NCI-H748 treated with DMSO at 0.1 percent for 48 hours (cell line): ENCODE results near the gene OR4B1.
A peak's percentile ranks its signal among the peaks of the same experiment; 100 is the strongest.
"Not testable (repeated sequence)": the region's sequence is repeated elsewhere in the genome, so short reads cannot be mapped to it uniquely, and the experiment has no call there.

Experiments used
- DNase-seq: peaks from one replicate; lab custom pipeline; 2025; lab: John Stamatoyannopoulos, UW

OR4B1 gene, protein sequence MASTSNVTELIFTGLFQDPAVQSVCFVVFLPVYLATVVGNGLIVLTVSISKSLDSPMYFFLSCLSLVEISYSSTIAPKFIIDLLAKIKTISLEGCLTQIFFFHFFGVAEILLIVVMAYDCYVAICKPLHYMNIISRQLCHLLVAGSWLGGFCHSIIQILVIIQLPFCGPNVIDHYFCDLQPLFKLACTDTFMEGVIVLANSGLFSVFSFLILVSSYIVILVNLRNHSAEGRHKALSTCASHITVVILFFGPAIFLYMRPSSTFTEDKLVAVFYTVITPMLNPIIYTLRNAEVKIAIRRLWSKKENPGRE

DNA sequence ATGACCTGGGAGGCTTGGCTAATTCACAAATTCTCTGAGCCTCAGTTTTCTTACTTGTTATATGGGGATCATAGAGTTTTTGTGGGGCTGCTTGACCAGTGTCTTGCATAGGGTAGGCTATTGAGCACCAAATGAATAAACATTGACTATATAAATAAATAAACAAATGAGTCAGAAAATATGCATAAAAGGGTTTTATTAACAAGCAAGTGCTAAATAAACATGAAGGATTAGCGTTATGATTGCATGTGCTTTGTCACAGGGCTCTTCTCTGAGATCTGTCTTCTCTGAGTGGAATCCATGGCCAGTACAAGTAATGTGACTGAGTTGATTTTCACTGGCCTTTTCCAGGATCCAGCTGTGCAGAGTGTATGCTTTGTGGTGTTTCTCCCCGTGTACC, at the start of gene OR4B1:
OR4B1 (plus strand) TSS at position 301 of the 400 bp plus-strand sequence; CDS start at position 301, 0 bp downstream.
- DNase-seq = no peak

DNA sequence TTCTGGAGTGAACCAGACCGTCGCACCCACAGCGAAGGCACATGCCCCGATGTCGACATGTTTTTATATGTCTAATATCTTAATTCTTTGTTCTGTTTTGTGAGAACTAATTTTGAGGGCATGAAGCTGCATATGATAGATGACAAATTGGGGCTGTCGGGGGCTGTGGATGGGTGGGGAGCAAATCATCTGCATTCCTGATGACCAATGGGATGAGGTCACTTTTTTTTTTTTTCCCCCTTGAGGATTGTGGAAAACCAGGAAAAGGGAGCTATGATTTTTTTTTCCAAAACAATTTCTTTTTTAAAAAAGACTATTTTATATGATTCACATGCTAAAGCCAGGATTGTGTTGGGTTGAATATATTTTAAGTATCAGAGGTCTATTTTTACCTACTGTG, 49.2 kb upstream of the OR4B1 start:
- DNase-seq = no peak

DNA sequence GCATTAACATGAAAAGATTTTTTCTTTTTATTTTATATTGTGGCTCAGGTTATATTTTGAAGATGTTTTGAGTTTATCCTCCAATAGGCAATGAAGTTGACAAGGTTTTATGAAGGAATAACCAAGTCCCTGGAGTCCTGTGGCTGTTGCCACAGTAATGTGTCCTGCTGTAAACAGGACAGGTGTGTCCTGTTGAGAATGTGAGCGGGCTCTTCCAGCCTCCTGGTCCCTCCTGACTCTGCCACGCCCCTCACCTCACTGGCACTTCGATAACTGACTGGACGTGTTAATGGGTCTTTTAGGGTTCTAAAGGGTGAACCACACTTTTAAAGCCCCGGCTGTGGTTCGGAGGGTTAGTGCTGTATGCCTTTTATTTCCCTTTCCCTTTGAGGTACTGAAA, 47.8 kb upstream of the OR4B1 start:
- DNase-seq = no peak

DNA sequence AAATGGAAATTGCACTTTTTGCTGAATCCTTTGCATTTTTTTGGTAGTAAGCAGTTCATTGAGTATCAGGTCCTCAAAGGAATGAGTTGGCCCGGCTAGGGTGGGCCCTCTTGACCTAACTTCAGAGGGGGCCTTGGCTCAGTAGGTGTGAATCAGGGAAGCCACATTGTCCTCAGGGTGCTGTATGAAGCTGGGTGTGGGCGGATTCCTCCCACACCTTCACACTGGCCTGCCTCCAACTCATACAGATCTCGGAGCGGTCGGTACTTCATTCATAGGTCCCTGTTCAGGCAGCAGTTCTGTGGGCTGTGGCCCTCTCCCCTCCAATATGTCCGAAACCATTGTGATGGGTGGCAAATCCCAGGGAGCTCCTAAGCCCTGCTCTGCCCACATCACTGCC, 47.4 kb upstream of the OR4B1 start:
- DNase-seq = no peak

DNA sequence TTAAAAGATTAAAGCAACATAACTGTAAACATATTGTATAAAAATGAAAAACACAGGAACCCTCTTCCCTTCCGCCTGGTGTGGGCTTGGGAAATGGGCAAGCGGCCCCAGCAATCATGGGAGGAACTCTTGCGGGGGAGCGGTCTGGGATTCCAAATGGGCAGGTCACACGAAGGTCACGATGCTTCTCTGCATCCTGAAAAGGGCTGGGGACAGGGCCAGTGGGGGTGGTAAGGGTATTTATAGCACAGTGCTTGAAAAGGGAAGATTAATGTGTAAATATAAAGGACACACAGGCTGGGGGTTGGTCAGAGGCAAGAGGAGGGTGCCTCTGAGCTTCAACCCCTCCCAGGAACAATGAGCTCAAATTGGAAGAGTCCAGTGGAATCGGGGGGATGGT, 46.9 kb upstream of the OR4B1 start:
- DNase-seq = no peak

DNA sequence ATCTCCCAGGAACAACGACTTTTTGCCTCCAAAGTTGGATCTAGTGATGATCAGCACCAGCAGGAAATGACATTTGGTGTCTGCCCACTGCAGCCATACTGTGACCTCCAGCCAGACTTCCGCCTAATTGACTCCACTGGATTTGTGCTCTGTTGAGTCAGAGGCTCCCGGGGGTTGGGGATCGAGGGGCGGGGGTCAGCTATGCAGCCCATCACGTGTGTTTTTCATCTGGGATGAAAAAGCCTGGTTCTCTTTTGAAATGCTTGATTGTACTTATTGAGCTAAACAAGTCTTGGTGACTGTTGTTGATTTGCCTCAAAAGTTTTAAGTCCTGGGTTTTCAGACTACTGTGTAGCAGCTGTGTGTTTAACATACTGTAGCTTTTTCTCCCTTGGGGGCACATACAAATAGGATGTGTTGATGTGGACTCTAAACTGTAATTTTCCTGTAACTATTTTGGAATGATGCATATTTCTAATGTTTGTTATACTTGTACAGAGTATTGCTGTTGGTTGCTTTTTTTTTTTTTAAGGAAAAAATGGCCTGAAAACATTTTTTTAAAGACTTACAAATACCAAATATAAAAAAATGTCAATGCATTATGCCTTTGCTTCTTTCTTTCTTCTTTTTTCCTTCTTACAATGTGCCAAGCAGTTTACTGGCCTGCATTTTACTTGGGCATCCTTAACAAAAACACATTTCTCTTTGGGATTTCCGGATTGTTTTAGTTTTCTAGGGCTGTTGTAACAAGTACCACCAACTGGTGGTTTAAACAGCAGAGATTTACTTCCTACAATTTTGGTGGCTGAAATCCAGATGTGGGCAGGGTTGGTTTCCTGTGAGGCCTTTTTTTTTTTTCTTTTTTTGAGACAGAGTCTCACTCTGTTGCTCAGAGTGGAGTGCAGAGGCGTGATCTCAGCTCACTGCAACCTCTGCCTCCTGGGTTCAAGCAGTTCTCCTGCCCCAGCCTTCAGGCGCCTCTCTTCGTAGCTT, 46.1 kb upstream of the OR4B1 start:
- DNase-seq = no peak

DNA sequence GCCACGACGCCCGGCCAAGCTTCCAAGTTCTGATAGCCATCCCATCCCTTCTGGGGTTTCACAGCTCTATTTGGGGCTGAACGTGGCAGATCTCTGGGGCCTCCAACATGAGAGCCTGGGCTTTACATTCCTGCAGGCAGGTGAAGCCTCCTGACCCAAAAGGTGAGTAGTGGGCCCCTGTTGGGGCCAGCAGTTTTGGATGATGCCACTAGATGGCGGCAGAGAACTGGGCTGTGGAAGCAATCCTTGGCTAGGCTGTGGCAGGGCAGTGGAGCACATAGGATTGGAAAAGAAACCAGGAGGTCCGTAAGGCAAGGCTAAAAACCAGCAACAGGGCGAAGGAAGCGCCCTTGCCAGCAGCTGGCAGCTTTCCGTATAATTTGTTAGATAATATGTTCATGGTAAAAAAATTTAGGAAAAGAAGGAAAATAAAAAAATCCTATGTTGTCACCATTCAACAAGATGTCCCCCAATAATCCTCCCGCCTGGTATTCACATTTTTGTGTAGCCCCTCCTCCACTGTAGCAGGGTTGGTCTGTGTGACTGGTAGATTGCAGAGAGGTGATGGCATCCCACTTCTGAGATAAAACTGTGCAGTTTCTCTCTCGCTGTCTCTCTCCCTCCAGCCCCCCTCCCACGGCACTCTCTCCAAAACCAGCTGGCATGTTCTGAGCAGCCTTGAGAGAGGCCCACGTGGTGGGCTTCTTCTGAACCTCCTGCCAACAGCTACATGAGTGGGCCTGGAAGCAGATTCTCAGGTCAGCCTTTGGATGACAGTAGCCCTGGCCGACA, 43.6 kb upstream of the OR4B1 start:
- peak; percentile 28 for DNase-seq

DNA sequence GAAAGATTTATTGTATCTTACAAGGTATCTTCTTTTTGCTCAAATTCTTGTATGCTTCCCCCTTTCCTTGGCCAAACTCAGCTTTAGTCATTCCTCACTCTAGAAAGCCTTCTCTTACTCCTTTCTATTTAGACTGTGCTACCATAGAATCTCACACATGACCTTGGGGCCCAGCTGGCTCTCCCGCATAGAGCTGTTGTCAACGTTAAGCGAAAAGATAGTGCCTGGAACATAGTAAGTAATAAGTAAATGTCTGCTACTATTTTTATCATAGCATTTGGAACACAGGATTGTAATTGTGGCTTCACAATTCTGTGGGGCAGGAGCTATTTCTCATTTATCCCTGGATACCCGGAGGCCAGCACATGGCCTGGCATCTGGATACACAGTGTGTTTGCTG, 38.9 kb upstream of the OR4B1 start:
- no peak for DNase-seq

DNA sequence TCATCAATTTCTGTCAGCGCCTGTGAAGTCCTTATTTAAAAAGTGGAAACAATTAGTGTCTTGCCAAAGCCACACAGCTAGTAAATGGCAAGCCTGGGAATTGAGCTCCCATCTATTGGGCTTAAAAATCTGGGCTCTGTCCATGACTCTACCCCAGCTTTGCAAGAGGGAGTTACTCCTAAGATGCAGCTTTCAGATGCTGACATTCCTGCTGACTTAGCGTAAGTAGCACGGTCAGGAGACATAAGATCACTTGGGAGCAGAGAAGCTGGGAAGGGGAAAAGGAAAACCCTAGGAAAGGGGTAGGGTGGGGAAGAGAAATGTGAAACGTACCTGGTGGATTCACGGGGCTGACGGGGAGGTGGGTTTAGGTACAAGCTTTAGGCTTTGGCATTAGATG, 36.0 kb upstream of the OR4B1 start:
- no peak for DNase-seq

DNA sequence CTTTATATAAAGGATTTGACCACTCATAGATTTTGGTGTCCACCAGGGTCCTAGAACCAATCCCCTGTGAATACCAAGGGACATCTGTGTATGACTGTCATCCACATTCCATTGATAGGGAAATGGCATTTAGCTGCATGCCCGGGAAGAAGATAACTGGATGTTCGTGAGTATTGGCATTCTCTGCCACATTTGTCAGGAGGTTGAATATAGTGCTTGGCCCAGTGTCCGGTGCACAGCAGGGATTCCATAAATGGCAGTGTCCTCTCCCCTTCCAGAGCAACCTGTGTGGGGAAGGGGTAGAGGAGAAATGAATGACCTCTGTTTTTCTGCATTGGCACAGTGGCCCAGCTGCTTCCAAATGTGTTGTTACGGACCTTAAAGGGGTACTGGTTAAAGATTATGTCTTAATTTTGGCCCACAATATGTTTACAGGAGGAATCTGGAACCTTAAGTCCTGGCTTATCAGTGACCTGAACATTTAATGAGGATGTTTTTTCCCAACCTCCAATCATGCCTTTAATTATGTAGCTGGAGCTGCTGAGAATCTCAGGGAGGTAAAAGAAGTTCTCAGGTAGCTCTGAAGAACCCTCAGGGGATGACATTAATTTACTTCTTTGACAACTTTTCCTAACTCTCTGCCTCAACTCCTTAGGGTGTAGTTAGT, 33.6 kb upstream of the OR4B1 start:
- no peak for DNase-seq

DNA sequence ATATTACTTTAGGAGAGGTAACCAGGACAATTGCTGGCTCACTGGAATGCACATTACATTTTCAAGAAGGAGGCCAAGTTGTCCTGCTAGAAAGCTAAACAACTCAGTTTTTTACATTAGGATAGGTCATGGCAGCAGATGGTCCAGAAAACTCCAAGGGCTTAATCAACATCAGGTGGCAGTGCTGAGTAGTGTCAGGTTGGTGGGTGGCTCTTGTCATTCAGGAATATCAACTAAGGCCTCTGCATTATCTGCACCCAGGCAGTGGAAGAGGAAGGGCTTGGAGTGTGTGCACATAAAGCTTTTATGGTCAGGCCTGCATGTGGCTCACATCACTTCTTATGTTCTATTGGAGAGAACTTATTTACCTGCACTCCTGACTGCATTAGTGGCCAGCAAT, 32.2 kb upstream of the OR4B1 start:
- no peak for DNase-seq

DNA sequence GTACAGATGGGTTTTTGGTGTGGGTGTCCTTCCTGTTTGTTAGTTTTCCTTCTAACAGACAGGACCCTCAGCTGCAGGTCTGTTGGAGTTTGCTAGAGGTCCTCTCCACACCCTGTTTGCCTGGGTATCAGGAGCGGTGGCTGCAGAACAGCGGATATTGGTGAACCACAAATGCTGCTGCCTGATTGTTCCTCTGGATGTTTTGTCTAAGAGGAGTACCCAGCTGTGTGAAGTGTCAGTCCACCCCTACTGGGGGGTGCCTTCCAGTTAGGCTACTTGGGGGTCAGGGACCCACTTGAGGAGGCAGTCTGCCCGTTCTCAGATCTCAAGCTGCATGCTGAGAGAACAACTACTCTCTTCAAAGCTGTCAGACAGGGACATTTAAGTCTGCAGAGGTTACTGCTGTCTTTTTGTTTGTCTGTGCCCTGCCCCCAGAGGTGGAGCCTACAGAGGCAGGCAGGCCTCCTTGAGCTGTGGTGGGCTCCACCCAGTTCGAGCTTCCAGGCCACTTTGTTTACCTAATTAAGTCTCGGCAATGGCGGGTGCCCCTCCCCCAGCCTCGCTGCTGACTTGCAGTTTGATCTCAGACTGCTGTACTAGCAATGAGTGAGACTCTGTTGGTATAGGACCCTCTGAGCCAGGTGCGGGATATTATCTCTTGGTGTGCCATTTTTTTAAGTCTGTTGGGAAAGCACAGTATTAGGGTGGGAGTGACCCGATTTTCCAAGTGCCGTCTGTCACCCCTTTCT, 25.5 kb upstream of the OR4B1 start:
- not testable (repeated sequence) for DNase-seq

DNA sequence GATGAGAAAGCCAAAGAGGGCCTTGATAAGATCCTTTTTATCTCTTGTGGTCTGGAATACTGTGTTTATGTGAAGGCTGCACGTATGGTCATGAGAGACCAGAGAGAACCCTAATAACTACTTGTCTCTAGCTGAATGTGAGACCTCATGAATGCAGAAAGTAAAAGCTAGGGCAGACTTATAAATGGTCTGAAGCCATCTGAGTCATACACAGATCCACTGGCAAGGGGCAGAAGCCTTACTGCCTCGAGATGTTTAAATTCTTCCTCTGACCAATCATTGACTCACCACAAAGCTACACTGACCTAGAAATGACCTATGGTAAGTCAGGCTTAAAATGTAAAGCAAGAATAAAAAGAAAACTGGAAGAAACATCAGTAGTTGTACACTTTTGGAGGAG, 22.7 kb upstream of the OR4B1 start:
- no peak for DNase-seq

DNA sequence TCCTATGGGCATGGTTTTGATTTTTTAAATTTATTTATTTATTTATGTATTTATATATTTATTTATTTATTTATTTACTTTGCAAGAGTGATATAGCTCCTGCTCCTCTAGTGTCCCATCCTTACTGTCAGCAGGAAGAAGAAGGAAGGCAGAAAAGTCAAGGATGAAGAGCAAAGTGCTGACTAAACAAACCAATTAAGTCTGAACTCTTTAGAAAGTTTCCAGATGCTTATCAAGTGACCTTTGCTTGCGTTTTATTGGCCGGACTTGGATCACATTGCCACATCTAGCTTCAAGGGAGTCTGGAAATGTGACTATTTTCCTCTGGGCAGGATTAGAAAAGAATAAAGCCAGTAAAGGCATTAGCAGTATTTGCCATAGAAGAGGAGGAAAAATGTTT, 8.7 kb upstream of the OR4B1 start:
- DNase-seq = no peak

DNA sequence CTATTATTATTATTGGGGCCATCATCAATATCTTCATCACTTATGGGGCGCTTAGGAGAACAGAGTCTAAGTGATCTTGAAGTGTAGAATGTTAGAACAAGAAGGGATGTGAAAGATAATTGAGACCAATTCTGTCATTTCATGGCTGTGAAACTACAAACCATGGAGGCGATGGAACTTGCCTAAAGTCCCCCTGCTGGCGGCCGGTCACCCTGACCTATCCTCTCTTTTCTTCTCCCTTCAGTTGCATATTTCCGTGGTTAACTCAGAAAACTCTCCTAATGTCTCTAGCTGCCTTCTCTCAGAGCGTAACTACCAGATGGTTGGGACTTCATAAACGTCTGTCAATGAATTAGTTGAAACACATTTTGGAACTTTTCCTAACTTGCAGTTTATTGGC, 6.6 kb upstream of the OR4B1 start:
- no peak for DNase-seq

DNA sequence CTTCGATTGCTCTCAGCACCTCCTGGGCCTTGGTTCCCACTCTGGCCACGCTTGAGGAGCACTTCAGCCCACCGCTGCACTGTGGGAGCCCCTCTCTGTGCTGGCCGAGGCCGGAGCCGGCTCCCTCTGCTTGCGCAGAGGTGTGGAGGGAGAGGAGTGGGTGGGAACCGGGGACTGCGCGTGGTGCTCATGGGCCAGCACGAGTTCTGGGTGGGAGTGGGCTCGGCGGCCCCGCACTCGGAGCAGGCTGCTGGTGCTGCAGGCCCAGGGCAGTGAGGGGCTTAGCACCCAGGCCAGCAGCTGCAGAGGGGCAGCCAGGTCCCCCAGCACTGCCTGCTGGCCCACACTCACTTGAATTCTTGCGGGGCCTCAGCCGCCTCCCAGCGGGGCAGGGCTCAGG, 12.2 kb downstream of the OR4B1 start:
- DNase-seq = no peak

DNA sequence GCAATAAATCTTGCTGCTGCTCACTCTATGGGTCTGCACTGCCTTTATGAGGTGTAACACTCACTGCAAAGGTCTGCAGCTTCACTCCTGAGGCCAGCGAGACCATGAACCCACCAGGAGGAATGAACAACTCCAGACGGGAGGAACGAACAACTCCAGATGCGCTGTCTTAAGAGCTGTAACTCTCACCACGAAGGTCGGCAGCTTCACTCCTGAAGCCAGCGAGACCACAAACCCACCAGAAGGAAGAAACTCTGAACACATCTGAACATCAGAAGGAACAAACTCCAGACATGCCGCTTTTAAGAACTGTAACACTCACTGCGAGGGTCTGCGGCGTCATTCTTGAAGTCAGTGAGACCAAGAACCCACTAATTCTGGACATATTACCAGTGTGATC, 13.4 kb downstream of the OR4B1 start:
- DNase-seq = not testable (repeated sequence)

DNA sequence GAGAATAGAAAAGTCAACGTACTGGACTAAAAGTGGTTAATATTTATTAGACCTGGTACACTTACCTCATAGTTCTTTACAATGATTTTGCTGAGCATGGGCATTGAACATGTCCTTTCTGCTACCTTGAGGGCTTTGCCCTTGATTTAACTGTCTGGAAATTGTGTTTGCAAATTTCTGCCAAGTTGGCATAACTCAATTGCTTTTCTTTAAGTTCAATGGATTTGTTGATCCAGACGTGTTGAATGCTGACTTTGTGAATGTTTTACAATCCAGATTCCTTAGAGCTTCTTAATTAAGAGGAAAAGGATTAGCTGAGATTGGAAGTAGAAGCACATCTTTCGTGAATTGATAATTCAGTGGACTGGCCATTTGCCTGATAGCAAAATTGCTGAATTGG, 21.1 kb downstream of the OR4B1 start:
- no peak for DNase-seq

DNA sequence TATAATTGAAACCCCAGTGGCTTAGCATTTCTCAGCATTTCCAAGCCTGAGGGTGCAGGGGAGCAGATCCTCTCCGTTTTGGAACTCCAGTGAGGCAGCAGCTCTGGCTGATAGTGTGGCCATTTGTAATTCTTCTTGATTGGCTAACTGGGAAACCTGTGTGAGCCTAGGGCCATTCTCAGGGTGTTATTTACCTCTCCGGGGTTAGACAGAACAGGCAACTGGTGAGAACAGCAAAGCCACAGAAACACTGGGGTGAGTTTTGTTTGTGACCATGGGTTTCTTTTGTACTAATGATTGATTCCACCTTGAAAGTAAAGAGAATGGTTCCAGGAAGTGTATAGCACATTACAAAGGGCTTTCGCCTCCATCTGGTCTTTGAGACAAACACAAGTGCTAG, 25.9 kb downstream of the OR4B1 start:
- DNase-seq = no peak

DNA sequence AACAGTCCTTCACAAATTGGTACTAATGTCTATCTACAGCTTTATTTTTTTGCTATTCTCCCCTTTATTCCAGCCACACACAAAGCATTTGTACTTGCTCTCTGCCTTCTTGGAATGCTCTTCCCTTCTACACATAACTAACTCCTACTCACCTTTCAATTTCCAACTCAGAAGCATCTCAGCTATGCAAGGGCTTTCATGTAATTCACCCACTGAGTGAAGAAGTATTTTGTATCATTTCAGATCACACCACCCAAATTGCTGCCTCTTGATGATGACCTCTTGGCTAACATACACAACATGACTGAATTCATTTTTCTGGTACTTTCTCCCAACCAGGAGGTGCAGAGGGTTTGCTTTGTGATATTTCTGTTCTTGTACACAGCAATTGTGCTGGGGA, 28.2 kb downstream of the OR4B1 start, which contains the start of gene OR4X2:
OR4X2 (plus strand) TSS at position 301 of the 400 bp plus-strand sequence; CDS start at position 301, 0 bp downstream.
- DNase-seq = no peak

DNA sequence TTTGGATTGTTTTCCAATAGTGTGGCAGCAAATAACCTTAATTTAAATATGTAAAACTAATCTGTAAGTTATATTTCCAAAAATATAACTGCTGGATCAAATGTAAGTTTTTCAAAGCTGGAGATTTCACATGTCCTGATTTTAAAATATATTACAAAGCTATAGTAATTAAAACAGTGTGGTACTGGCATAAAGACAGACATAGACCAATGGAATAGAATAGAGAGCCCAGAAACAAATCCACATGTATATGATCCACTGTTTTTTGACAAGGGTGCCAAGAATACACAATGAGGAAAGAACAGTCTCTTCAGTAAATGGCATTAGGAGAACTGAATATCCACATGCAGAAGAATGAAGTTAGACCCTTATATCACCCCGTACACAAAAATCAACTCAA, 32.3 kb downstream of the OR4B1 start:
- no peak for DNase-seq
